GM10266 (cell line): Measurements from ENCODE around the gene UST.

Experiments
- DNase-seq: peaks from one replicate; pipeline ENCODE4 v3.0.0; 2012; ENCODE audit errors: extremely low spot score
- TF ChIP-seq, protein P1 (sequence below): IDR thresholded peaks from 2 replicates; pipeline ENCODE4 v1.5.1; 2012; ENCODE audit warnings: mild to moderate bottlenecking, low read depth; ENCODE audit not compliant: control insufficient read depth, insufficient read depth; ENCODE audit errors: missing control alignments

UST gene

DNA sequence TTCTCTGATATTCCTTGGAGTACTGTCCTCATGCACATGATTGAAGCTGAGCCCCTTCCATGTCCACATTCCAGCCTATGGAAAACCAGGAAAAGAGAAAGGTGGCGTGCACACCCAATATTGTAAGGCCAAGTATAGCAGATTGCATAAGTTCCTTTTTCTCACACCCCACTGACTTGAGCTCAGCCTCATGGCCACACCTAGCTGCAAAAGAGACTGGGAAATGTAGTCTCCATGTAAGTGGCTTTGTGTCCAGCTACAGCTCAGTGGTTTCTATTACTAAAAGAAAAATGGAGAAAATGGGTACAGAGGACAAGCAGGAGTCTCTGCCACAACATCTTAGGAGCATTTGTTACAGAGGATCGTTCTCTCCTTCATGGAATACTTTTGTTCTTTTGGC lies 10.8 kb upstream of the UST start:
- no peak for DNase-seq
- TF ChIP-seq, protein P1, sequence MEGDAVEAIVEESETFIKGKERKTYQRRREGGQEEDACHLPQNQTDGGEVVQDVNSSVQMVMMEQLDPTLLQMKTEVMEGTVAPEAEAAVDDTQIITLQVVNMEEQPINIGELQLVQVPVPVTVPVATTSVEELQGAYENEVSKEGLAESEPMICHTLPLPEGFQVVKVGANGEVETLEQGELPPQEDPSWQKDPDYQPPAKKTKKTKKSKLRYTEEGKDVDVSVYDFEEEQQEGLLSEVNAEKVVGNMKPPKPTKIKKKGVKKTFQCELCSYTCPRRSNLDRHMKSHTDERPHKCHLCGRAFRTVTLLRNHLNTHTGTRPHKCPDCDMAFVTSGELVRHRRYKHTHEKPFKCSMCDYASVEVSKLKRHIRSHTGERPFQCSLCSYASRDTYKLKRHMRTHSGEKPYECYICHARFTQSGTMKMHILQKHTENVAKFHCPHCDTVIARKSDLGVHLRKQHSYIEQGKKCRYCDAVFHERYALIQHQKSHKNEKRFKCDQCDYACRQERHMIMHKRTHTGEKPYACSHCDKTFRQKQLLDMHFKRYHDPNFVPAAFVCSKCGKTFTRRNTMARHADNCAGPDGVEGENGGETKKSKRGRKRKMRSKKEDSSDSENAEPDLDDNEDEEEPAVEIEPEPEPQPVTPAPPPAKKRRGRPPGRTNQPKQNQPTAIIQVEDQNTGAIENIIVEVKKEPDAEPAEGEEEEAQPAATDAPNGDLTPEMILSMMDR: no peak

DNA sequence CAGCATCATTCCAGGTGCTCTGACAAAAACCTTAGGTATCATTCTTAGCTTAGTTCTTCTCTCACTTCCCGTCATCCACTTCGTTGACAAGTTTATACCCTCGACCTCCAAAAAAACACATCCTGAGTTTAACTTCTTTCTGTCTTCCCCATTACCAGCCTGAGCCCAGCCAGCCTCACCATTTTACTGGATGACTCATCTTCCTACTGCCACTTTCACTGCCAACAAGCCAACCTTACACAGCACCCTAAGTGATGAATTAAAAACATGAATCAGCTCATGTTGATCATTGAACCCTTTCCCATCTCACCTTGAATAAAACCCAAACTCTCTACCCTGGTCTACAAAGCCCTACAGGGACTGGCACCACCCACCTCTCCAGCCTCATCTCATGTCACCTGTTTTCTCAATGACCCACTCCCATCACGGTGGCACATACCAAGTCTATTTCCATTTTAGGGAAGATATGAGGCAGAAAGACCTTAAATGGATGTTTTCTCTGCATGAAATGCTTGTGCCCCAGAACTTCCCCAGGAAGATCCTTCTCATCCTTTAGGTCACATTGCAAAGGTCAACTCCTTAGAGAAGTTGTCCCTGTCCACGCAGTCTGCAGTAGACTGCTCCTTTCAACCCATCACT lies 9.9 kb upstream of the UST start:
- no peak for DNase-seq
- TF ChIP-seq, protein P1: no peak

DNA sequence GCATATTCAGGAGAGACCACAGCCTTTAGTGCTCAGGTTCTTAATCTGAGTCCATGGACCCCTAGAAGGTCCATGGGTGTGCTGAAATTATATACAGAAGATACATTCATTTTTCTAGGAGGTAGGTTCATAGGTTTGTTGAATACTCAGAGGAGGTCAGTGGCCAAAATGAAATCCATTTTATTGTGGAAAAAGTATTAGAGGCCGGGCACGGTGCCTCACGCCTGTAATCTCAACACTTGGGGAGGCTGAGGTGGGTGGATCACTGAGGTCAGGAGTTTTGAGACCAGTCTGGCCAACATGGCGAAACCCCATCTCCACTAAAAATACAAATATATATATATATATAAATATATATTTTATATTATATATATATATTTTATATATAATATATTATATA lies 9.0 kb upstream of the UST start:
- TF ChIP-seq, protein P1: no peak
- no peak for DNase-seq

DNA sequence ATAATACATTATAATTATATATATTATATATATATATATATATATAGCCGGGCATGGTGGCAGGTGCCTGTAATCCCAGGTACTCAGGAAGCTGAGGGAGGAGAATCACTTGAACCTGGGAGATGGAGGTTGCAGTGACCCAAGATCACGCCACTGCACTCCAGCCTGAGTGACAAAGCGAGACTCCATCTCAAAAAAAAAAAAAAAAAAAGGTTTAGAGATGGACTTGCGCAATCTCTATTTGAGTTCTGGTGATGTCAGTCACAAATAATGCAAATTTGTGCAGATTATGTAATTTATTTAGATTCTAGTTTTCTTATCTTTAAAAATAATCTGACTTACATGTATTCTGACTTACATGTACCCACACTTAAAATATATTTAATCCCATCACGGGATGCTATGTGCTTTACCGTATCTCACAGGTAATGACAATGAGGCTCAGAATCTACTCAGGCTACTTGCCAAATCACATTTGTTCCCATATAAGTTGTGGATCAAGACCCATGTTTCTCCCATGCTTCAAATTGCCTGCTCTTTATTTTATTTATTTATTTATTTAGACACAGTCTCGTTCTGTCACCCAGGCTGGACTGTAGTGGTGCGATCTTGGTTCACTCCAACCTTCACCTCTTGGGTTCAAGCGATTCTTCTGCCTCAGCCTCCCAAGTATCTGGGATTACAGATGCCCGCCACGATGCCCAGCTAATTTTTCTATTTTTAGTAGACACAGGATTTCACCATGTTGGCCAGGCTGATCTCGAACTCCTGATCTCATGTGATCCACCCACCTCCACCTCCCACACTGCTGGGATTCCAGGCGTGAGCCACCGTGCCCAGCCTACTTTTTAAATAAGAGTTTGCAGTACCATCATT lies 7.6 kb upstream of the UST start:
- DNase-seq: no peak
- TF ChIP-seq, protein P1: no peak

DNA sequence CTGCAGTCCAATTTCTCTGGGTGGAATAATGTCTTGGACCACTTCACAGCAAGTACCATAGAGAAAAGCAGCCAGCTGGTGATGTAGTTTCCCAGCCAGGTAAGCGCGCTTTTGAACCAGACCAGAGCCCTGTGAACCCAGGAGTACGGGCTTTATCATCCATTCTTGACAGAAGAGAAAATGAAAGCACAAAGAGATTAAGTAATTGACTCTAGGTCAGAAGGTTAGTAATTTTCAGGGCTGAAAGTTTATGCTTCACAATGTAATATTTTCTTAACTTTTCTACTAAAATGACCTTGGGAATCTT lies 7.1 kb upstream of the UST start:
- DNase-seq: no peak
- TF ChIP-seq, protein P1: no peak

DNA sequence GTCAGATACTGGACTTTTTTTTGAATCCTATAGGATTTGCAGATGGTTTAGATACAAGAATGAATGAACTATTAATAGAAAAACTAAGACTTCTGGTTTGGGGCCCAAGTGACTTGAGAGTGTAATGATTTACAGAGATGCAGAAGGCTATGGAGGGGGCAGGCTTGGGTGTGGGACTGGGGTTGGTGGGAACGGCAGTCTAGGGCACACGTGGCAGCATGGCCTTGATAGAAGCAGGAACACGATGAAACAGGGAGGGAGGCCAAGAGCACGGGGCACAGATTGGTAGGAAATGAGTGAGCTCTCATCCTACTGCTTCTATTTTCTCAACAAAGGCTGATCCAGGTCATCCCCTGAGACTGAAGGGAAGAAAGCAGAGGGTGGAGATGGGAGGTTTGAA lies 3.4 kb upstream of the UST start:
- TF ChIP-seq, protein P1: no peak
- no peak for DNase-seq

DNA sequence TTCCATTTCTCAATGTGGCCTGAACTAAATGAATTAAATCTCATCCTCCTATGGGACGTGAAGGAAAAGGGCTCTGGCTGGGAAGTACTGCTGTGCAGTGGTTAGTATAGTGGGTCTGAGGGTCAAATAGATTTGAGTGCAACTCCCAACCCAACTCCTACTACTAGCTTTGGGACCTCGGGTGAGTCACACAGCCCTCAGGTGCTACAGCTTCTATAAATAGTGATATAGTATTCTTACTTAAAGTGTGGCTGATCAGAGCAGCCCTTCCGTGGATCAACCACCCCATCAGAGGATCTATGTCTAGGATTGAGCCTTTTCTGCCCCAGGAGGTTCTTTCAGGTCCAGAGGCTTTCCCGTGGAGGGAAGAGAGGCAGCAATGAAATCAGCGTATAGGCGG lies 904 bp upstream of the UST start:
- TF ChIP-seq, protein P1: no peak
- DNase-seq: no peak
